Subcutaneous abdominal adipose tissue (tissue), 5 donors: ENCODE data around the gene STEAP1B.
"Not testable (repeated sequence)": the region's sequence is repeated elsewhere in the genome, so short reads cannot be mapped to it uniquely, and the experiment has no call there.

Source experiments
- H3K27ac ChIP-seq: one replicate; pipeline ENCODE4 v1.7.0; 2013; ENCODE audit warnings: low read depth, mild to moderate bottlenecking, inconsistent platforms, low read length, moderate library complexity
- H3K27me3 ChIP-seq, 5 donors: one replicate each; pipeline ENCODE4 v1.7.0; 2013; ENCODE audit warnings: low read length in 5 of 5, inconsistent platforms in 1 of 5; ENCODE audit not compliant: control insufficient read depth in 5 of 5, insufficient read depth in 4 of 5
- H3K36me3 ChIP-seq, 5 donors: one replicate each; pipeline ENCODE4 v1.7.0; 2013; ENCODE audit warnings: low read length in 5 of 5; ENCODE audit not compliant: control insufficient read depth in 5 of 5, insufficient read depth in 5 of 5
- H3K4me1 ChIP-seq, 5 donors: one replicate each; pipeline ENCODE4 v1.7.0; 2013; ENCODE audit warnings: low read length in 5 of 5, mild to moderate bottlenecking in 3 of 5, moderate library complexity in 1 of 5; ENCODE audit not compliant: control insufficient read depth in 5 of 5, insufficient read depth in 5 of 5
- H3K4me3 ChIP-seq, 5 donors: one replicate each; pipeline ENCODE4 v1.7.0; 2013; ENCODE audit warnings: low read length in 5 of 5, low read depth in 1 of 5
- H3K9ac ChIP-seq, 5 donors: one replicate each; pipeline ENCODE4 v1.7.0; 2013; ENCODE audit warnings: low read length in 5 of 5, mild to moderate bottlenecking in 4 of 5, moderate library complexity in 3 of 5
- H3K9me3 ChIP-seq, 5 donors: one replicate each; pipeline ENCODE4 v1.7.0; 2013; ENCODE audit warnings: low read length in 5 of 5; ENCODE audit not compliant: control insufficient read depth in 5 of 5
- donor health status: healthy.
- donor health status: healthy.
- donor health status: healthy.
- donor health status: healthy.
- donor health status: healthy.

Gene STEAP1B

DNA sequence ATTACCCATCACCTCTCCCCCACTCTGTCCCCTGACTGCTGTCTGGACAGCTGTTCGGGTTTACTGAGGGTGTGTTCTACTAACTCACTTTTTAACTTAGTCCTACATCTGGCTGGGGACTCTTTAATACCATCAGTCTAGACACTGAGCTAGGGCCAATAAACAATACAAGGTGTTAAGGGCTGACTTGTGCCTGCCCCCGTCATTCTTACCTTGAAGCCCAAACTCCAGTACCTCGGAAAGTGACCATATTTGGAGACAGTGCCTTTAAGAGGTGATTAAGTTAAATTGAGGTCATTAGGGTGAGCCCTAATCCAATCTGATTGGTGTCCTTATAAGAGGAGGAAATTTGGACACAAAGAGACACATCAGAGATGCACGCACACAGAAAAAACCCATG, 35.7 kb downstream of the STEAP1B start:
- H3K27ac ChIP-seq = no peak overlapping the region
- H3K4me1 ChIP-seq = no peaks in the 10 kb centered on the region
- no peak overlapping the region for H3K4me3 ChIP-seq
- no peaks in the 10 kb centered on the region for H3K36me3 ChIP-seq
- no peak overlapping the region for H3K9ac ChIP-seq
- no peaks in the 10 kb centered on the region for H3K27me3 ChIP-seq
- no peaks in the 10 kb centered on the region for H3K9me3 ChIP-seq

DNA sequence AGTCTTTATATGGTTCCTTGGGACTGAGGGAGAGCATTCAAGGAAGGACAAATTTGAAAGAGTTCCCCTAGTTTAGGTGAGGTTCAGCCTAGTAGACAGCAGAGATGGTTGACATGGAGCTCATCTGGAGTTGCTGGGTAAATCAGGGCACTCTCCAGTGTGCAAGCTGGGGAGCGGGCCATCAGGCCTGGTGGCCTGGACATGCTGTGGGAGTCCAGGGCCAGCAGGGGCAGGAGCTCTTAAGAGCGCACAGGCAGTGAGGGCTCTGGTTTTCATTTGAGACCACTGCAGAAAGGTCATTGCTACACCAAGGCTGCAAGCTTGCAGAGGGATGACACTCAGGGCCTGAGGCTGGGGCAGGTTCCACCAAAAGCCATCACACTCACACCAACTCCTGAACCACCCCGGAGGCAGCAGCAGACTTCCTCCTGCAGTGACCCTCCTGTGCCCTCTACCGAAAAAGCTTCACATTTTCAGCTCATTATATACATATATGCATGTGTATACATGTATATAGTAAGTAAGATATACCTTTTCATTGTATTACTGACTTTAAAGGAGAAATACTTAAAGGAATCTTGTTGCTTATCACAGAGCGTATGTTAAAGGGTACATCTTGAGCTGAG, 39.5 kb downstream of the STEAP1B start:
- H3K36me3 ChIP-seq = no peaks in the 10 kb centered on the region
- no peaks in the 10 kb centered on the region for H3K9me3 ChIP-seq
- no peak overlapping the region for H3K9ac ChIP-seq
- H3K4me3 ChIP-seq = no peak overlapping the region
- H3K4me1 ChIP-seq = no peaks in the 10 kb centered on the region
- no peak overlapping the region for H3K27ac ChIP-seq
- no peaks in the 10 kb centered on the region for H3K27me3 ChIP-seq

- no peaks in the 10 kb centered on the region for H3K36me3 ChIP-seq
- no peak overlapping the region for H3K9ac ChIP-seq
These were observed 42.5 kb downstream of the STEAP1B start for GRCh38 chr7:22457471-22457870.

GRCh38 chr7:22454446-22454845, 45.5 kb downstream of the STEAP1B start:
- no peak overlapping the region for H3K4me3 ChIP-seq
- H3K27me3 ChIP-seq = peaks cover 0 to 7% (median 0%) of the 10 kb centered on the region in 5 donors
- peaks cover 0 to 10% (median 7%) of the 10 kb centered on the region in 5 donors for H3K4me1 ChIP-seq
- no peak overlapping the region for H3K9ac ChIP-seq
- no peaks in the 10 kb centered on the region for H3K36me3 ChIP-seq
- no peaks in the 10 kb centered on the region for H3K9me3 ChIP-seq
- no peak overlapping the region for H3K27ac ChIP-seq

More at GRCh38 chr7:22457471-22457870, 42.5 kb downstream of the STEAP1B start:
- Histone ChIP-seq H3K27me3 (peaks cover 0 to 7% (median 0%) of the 10 kb centered on the region in 5 donors), H3K4me1 (peaks cover 0 to 5% (median 2%) of the 10 kb centered on the region in 5 donors), H3K9me3 (no peaks in the 10 kb centered on the region), H3K4me3 (no peak overlapping the region), H3K27ac (no peak overlapping the region)

DNA sequence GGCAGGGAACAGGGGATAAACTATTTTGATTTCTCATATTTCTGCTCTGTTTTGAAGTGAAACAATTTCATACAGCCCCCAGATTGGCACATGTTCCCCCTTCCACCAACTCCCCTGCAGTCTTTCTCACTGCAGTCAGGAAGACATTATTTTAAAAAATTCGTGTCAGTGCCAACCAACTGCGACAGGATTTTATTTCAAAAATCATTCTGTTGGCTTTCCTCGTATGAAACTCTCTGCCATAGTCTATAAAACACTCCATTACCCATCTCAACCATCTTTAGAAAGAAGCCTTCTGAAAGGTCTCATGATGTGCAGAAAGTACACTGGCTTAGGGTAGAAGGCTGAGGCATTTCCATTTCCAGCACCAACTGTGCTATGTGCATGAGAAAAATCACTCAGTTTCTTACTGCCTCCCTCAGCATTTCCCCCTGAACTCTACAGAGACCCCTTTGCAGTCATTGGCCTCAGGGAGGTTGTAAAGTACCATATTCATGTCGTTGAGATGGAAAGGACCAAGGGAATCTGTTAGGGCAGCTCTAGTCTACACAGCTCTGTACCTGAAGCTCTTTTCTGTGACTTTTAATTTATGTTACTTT, 46.9 kb downstream of the STEAP1B start:
- Histone ChIP-seq H3K9me3 (no peaks in the 10 kb centered on the region), H3K4me1 (peaks cover 0 to 10% (median 7%) of the 10 kb centered on the region in 5 donors), H3K9ac (no peak overlapping the region), H3K27me3 (peaks cover 0 to 7% (median 0%) of the 10 kb centered on the region in 5 donors), H3K4me3 (no peak overlapping the region), H3K27ac (no peak overlapping the region), H3K36me3 (no peaks in the 10 kb centered on the region)

- peak overlapping the region; percentile 23 to 62 (median 50) for H3K4me3 ChIP-seq
- H3K27me3 ChIP-seq = peaks cover 0 to 7% (median 0%) of the 10 kb centered on the region in 5 donors
- no peak overlapping the region for H3K27ac ChIP-seq
- peaks cover 0 to 10% (median 7%) of the 10 kb centered on the region in 5 donors for H3K4me1 ChIP-seq
- peak overlapping the region in 2 of 5 donors; percentile 21 to 30 for H3K9ac ChIP-seq
- H3K9me3 ChIP-seq = no peaks in the 10 kb centered on the region
- H3K36me3 ChIP-seq = no peaks in the 10 kb centered on the region
These were observed 47.6 kb downstream of the STEAP1B start for GRCh38 chr7:22452142-22452959.

- H3K9me3 ChIP-seq, H3K9ac ChIP-seq, H3K36me3 ChIP-seq, H3K4me3 ChIP-seq, H3K27me3 ChIP-seq, H3K27ac ChIP-seq: not testable (repeated sequence)
- H3K4me1 ChIP-seq = peaks cover 0 to 26% (median 19%) of the 10 kb centered on the region in 5 donors
These were observed 50.0 kb downstream of the STEAP1B start for GRCh38 chr7:22450013-22450412.

GRCh38 chr7:22447762-22448161, 52.2 kb downstream of the STEAP1B start:
- Histone ChIP-seq H3K4me1 (peaks cover 0 to 44% (median 24%) of the 10 kb centered on the region in 5 donors), H3K9ac (no peak overlapping the region), H3K9me3 (no peaks in the 10 kb centered on the region), H3K27me3 (peaks cover 0 to 3% (median 0%) of the 10 kb centered on the region in 5 donors), H3K27ac (no peak overlapping the region), H3K36me3 (no peaks in the 10 kb centered on the region), H3K4me3 (no peak overlapping the region)

DNA sequence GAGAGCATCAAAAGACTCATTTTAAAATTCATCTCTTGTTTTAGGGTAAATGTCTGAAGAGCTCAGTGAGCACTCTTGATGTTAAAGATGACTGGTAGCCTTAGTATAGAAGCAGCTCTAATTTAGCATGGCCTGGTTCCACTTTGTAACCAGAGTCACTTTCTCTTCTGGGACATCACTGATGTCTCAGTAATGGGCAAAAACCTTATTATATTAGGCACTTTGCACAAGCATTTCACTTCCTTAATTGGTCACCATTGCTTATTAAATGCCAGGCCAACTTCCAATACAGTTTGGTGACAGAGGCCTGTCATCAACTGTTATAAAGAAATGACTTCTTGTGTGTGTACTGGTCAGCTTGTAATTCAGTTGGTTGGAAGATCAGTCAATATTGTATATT, 53.0 kb downstream of the STEAP1B start:
- H3K36me3 ChIP-seq = no peaks in the 10 kb centered on the region
- no peak overlapping the region for H3K4me3 ChIP-seq
- H3K4me1 ChIP-seq = peaks cover 0 to 42% (median 17%) of the 10 kb centered on the region in 5 donors
- H3K9me3 ChIP-seq = no peaks in the 10 kb centered on the region
- H3K9ac ChIP-seq = no peak overlapping the region
- H3K27ac ChIP-seq = no peak overlapping the region
- H3K27me3 ChIP-seq = peaks cover 0 to 2% (median 0%) of the 10 kb centered on the region in 5 donors

DNA sequence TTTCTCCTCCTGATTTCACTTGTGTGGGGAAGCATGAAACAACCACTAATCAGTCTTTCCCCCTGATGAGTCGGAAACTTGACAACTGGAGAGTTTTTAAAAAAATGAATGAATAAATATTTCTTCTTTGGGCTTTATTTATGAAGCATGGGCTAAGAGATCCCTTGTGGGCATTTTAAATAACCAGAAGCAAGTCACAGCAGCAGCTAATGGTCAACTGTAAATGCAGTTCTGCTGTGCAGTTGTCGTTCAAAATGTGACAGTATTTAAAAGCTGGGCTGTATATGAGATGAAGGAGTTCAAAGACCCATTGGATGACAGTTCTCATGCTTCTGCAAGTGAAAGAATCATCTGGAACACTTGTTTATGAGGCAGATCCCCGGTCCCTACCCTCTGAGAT, 54.1 kb downstream of the STEAP1B start:
- no peaks in the 10 kb centered on the region for H3K9me3 ChIP-seq
- peak overlapping the region; percentile 81 for H3K27ac ChIP-seq
- H3K27me3 ChIP-seq = peaks cover 0 to 2% (median 0%) of the 10 kb centered on the region in 5 donors
- H3K4me1 ChIP-seq = peaks cover 0 to 46% (median 16%) of the 10 kb centered on the region in 5 donors
- H3K4me3 ChIP-seq = no peak overlapping the region
- H3K9ac ChIP-seq = peak overlapping the region in 1 of 5 donors; percentile 44
- no peaks in the 10 kb centered on the region for H3K36me3 ChIP-seq
